Right lobe of liver (tissue), 6 donors: ENCODE results near the gene NFIB. TPM values are rescaled to one million over a fixed set of nuclear protein-coding genes. Genes with fewer than 3 reads are reported as not detected.

ENCODE experiments used
- ATAC-seq, 4 donors: fragments of 200-7000 bp; cut with Tn5 transposase; one replicate each; pipeline ENCODE4 v1.9.1; 2020; ENCODE audit warnings: mild to moderate bottlenecking in 4 of 4, moderate library complexity in 4 of 4
- DNase-seq, 3 donors: peaks; one replicate each; pipeline ENCODE4 v3.0.0-alpha.2; 2020
- H3K27ac ChIP-seq, 3 donors: fragments of 200-600 bp; one replicate each; pipeline ENCODE4 v1.8.0; 2022
- H3K27me3 ChIP-seq, 2 donors: fragments of 200-600 bp; one replicate each; pipeline ENCODE4 v1.8.0; 2022
- H3K36me3 ChIP-seq, 4 donors: fragments of 200-600 bp; sonication (generic) in 1 of 4; one replicate each; pipeline versions ENCODE4 v1.5.1 to v1.8.0; 2017 to 2022; ENCODE audit warnings: control low read depth in 1 of 4
- H3K4me1 ChIP-seq, 4 donors: fragments of 200-600 bp; sonication (generic) in 1 of 4; one replicate each; pipeline versions ENCODE4 v1.5.1 to v1.8.0; 2017 to 2022; ENCODE audit warnings: control low read depth in 1 of 4
- H3K4me3 ChIP-seq, 3 donors: fragments of 200-600 bp; one replicate each; pipeline ENCODE4 v1.8.0; 2022
- H3K9me3 ChIP-seq, 4 donors: fragments of 200-600 bp; sonication (generic) in 1 of 4; one replicate each; pipeline versions ENCODE4 v1.5.1 to v1.8.0; 2017 to 2022; ENCODE audit warnings: control low read depth in 1 of 4
- CTCF ChIP-seq, 4 donors: fragments of 200-600 bp in 3 of 4; fragments of 450-650 bp in 1 of 4; IDR thresholded peaks; one replicate each; pipeline versions ENCODE4 v1.5.1 to v1.8.0; 2016 to 2022; ENCODE audit warnings: antibody characterized with exemption in 4 of 4, mild to moderate bottlenecking in 2 of 4
- POLR2A ChIP-seq: fragments of 450-650 bp; IDR thresholded peaks from one replicate; pipeline ENCODE4 v1.6.1; 2017; ENCODE audit warnings: antibody characterized with exemption, mild to moderate bottlenecking
- WGBS: methylation state at CpG from one replicate; pipeline ENCODE4 v1.1.6; 2018; ENCODE audit warnings: low coverage, low lambda C conversion rate; ENCODE audit not compliant: insufficient coverage; ENCODE audit errors: missing lambda C conversion rate; 5-methylcytosine and 5-hydroxymethylcytosine counted together
- intact Hi-C, 2 donors: fragments of 100-400 bp; cut with DNase I; formaldehyde crosslinking; loops; one replicate each; pipeline versions ENCODE4 v1.11.2 to v1.14.1; 2022
- total RNA-seq, 6 experiments: library from RNA; depleted of rRNA in 2 of 6; stranded (reverse); fragments of >200 nt in 2 of 6; fragmentation: NEBNext Ultra II Directional in 3 of 6; extraction: Animal tissue kit (Norgen Biotek cat#: 25700) in 3 of 6; gene quantifications; one replicate each; pipeline versions ENCODE4 v1.1.0 to v1.2.4, GENCODE V29; 2016 to 2023
- donor health status: DM: no; HTN: yes; CAD: no.
- donor health status: DM: no; HTN: no; CAD: no.
- donor health status: DM: no; HTN: no; CAD: no.
- donor health status: DM: no; HTN: yes; CAD: no.
- donor health status: DM: no; HTN: yes; CAD: no.

NFIB gene
- total RNA-seq, 6 experiments from 2014 or later, result 23.0 to 45.3 (median 39.6) TPM

- WGBS, result 87% methylated on average over 1 of the region's 1 CpG
- TF ChIP-seq POLR2A, result no peak
- no peak for TF ChIP-seq CTCF (IDR thresholded peaks at IDR 0.05)
- no peaks in the 10 kb centered on the region for H3K9me3 ChIP-seq
- no peak for ATAC-seq
- DNase-seq, result no peak
- no peaks in the 10 kb centered on the region for H3K27me3 ChIP-seq
- no peaks in the 10 kb centered on the region for H3K36me3 ChIP-seq
- H3K4me1 ChIP-seq, result peaks cover 0 to 12% (median 6%) of the 10 kb centered on the region in 4 donors
- intact Hi-C loops, result no loop called here
- no peak overlapping the region for H3K27ac ChIP-seq
- H3K4me3 ChIP-seq, result no peak overlapping the region
Observed at GRCh38 chr9:14215614-14216013, 98.3 kb downstream of the NFIB start.

- Histone ChIP-seq H3K4me1 (peaks cover 0 to 12% (median 6%) of the 10 kb centered on the region in 4 donors), H3K27me3 (no peaks in the 10 kb centered on the region), H3K9me3 (no peaks in the 10 kb centered on the region), H3K27ac (no peak overlapping the region), H3K36me3 (no peaks in the 10 kb centered on the region), H3K4me3 (no peak overlapping the region)
- 68% methylated on average over 2 of the region's 2 CpGs for WGBS
- TF ChIP-seq CTCF (IDR thresholded peaks at IDR 0.05), result no peak
- no peak for TF ChIP-seq POLR2A
- no peak for ATAC-seq
- intact Hi-C loops, result no loop called here
- no peak for DNase-seq
Observed at GRCh38 chr9:14214693-14215092, 99.2 kb downstream of the NFIB start.

DNA sequence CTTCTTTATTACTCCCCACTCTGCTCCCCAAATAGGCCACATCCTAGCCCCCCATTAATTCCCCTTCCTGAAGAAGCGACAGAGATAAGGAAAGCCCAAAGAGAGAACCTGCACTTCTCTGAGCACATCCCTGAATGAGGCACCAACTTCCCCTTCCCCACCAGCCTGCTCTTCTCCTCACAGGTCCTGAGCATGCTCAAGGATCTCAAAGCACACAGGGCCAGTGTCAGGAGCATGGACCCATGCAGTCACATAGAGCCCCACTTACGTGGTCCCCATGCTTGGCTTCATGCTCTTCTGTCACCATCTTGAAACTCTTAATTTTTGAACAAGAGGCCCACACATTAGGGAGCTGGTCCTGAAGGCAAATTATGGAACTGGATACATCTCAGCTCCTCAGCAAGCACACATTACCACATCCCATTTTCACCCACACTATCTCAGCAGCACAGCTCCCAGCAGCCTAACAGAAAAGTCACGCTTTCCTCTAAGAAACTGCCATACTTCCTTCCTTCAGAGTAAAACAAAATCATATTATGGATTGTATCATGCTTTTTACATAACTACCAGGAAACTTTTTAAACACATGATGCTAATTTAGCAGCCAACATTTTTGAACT lies 99.8 kb downstream of the NFIB start:
- Histone ChIP-seq H3K4me1 (peaks cover 0 to 15% (median 6%) of the 10 kb centered on the region in 4 donors), H3K36me3 (no peaks in the 10 kb centered on the region), H3K27ac (no peak overlapping the region), H3K4me3 (no peak overlapping the region), H3K9me3 (no peaks in the 10 kb centered on the region), H3K27me3 (no peaks in the 10 kb centered on the region)
- TF ChIP-seq CTCF (IDR thresholded peaks at IDR 0.05), result no peak
- intact Hi-C loops, result no loop called here
- DNase-seq (no peak), ATAC-seq (peak in 3 of 4 donors; percentile 16 to 36 (median 27))
- WGBS, result 72% methylated on average over 3 of the region's 3 CpGs

DNA sequence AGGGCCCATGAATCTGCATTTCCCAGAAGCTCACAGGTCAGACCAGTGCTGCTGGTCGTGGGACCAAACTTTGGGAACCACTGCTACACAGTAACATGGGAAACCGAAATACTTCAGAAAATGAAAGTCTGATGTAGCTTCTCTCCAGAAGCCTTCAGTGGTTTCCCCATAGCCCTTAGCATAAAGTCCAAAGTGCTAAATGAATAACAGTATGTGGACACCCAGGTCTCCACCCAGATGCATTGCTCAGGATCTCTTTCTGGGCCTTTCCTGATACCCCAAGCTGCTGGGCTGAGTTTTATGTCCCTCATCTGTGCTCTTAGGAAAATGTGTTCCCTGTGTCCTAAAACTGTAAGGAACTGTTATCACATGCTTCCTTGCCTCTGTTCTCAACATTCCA lies 100.4 kb downstream of the NFIB start:
- Histone ChIP-seq H3K9me3 (no peaks in the 10 kb centered on the region), H3K4me3 (no peak overlapping the region), H3K27ac (peak overlapping the region; percentile 9 to 21 (median 10)), H3K27me3 (no peaks in the 10 kb centered on the region), H3K36me3 (no peaks in the 10 kb centered on the region), H3K4me1 (peaks cover 0 to 21% (median 6%) of the 10 kb centered on the region in 4 donors)
- ATAC-seq, result peak; percentile 78 to 84 (median 80)
- no CpG with 5 or more reads among the region's 2 CpGs for WGBS
- no peak for TF ChIP-seq CTCF (IDR thresholded peaks at IDR 0.05)
- no peak for TF ChIP-seq POLR2A
- DNase-seq, result no peak
- intact Hi-C loops, result no loop called here
